AG09309 (cell line): ENCODE data around the gene CARMIL3.

ENCODE experiments used
- DNase-seq: peaks from one replicate; pipeline ENCODE4 v3.0.0-alpha.2; 2010; ENCODE audit warnings: low read depth
- H3K4me3 ChIP-seq: 2 replicates; pipeline ENCODE4 v1.5.1; 2011; ENCODE audit warnings: mild to moderate bottlenecking, low read depth, low read length, moderate library complexity; ENCODE audit not compliant: control insufficient read depth
- CTCF ChIP-seq: IDR thresholded peaks from 2 replicates; pipeline ENCODE4 v1.5.1; 2011; ENCODE audit warnings: mild to moderate bottlenecking, low read depth, low read length, inconsistent platforms; ENCODE audit not compliant: insufficient read depth, control insufficient read depth; ENCODE audit errors: missing control alignments

CARMIL3 gene

GRCh38 chr14:24108336-24108874 is 56.6 kb downstream of the CARMIL3 start:
- DNase-seq, result no peak
- H3K4me3 ChIP-seq, result no peak overlapping the region

GRCh38 chr14:24110060-24110459 is 58.3 kb downstream of the CARMIL3 start:
- no peak for TF ChIP-seq CTCF
- no peak overlapping the region for H3K4me3 ChIP-seq
- no peak for DNase-seq

More at GRCh38 chr14:24108336-24108874, 56.6 kb downstream of the CARMIL3 start:
- TF ChIP-seq CTCF, result no peak

GRCh38 chr14:24110523-24110922 is 58.7 kb downstream of the CARMIL3 start:
- TF ChIP-seq CTCF, result no peak
- no peak overlapping the region for H3K4me3 ChIP-seq
- no peak for DNase-seq

- H3K4me3 ChIP-seq, result peak overlapping the region; percentile 71
- no peak for DNase-seq
Measured at GRCh38 chr14:24113379-24113800, 61.6 kb downstream of the CARMIL3 start.

GRCh38 chr14:24113801-24114531 is 62.2 kb downstream of the CARMIL3 start:
- peak; percentile 58 for DNase-seq
- no peak for TF ChIP-seq CTCF
- peak overlapping the region; percentile 71 for H3K4me3 ChIP-seq

More at GRCh38 chr14:24113379-24113800, 61.6 kb downstream of the CARMIL3 start:
- TF ChIP-seq CTCF, result no peak

- peak; percentile 99 for DNase-seq
- no peak for TF ChIP-seq CTCF
Measured at GRCh38 chr14:24114532-24115421, 63.0 kb downstream of the CARMIL3 start, which contains the start of the genes DCAF11 and NRL. TSS of gene DCAF11 (plus strand) at chr14:24114777. CDS start at chr14:24115595, 818 bp downstream. TSS of gene NRL (minus strand) at chr14:24114949. CDS start at chr14:24082848, 32,101 bp downstream.

More at GRCh38 chr14:24114532-24115421, 63.0 kb downstream of the CARMIL3 start, which contains the start of the genes DCAF11 and NRL:
- peak within 1 kb of the TSS; percentile 79 for H3K4me3 ChIP-seq
